ENCODE data around the gene SPART.
A peak's percentile ranks its signal among the peaks of the same experiment; 100 is the strongest.
"Not testable (repeated sequence)": the region's sequence is repeated elsewhere in the genome, so short reads cannot be mapped to it uniquely, and the experiment has no call there.

The SPART gene

GRCh38 chr13:36310417-36311108 lies 35.6 kb downstream of the SPART start:
- no peak for DNase-seq

DNA sequence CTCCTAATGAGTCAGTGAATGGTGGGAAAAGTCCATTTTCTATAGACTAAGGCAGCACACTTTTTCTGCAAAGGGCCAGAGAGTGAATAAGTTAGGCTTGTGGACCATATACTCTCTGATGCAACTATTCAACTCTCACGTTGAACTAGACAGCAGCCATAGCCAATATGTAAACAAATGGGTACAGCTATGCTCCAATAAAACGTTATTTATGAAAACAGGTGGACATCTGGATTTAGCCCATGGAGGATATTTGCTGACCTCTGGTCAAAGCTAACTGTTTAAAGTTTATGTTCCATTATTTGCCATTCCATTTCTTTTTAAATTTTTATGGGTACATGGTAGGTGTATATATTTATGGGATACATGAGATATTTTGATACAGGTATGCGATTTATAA lies 43.9 kb downstream of the SPART start:
- DNase-seq: no peak

- DNase-seq: not testable (repeated sequence)
Measured at GRCh38 chr13:36299469-36299868, 46.7 kb downstream of the SPART start.

- DNase-seq: no peak
Measured at GRCh38 chr13:36298535-36299068, 47.6 kb downstream of the SPART start.

- DNase-seq: peak; percentile 42
Measured at GRCh38 chr13:36297366-36298338, 48.5 kb downstream of the SPART start, which contains the start of gene CCDC169. TSS of gene CCDC169 (minus strand) at chr13:36297814. CDS start at chr13:36297719, 95 bp downstream.

DNA sequence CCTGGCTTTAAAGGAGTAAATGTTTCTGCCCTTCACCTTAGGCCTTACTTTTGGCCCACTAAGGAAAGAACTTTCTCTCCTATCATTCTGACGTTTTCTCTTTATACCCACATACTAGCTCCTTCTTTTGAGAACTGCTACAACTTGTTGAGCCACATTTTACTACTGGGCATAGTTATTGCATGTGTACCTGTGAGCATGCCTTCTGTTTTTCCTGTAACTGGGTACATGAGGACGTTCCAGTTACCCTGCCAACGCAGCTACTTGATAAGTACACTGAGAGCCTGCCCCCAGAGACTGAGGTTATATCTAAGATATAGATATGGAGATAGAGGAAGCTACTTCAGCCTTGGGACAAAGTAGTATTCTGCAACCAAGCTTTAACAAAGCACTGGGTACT lies 52.1 kb downstream of the SPART start:
- DNase-seq: no peak

DNA sequence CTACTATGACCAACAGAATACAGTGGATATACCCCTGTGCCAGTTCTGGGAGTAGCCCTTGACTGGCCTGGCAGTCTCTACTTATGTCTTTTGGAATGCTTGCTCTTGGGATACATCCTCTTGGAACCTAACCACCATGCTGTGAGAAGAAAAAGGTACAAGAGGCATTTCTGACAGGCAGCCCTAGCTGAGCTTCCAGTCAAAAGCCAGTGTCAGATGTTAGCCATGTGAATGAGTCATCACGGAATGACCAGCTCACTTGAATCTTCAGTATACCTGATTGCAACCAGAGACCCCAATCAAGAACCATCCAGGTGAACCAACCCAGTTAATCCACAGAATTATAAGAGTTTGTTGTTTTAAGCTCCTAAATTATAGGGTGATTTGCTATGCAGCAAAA lies 52.7 kb downstream of the SPART start:
- no peak for DNase-seq

GRCh38 chr13:36288794-36289391 lies 57.3 kb downstream of the SPART start:
- DNase-seq: peak in 1 of 2 experiments; percentile 0

DNA sequence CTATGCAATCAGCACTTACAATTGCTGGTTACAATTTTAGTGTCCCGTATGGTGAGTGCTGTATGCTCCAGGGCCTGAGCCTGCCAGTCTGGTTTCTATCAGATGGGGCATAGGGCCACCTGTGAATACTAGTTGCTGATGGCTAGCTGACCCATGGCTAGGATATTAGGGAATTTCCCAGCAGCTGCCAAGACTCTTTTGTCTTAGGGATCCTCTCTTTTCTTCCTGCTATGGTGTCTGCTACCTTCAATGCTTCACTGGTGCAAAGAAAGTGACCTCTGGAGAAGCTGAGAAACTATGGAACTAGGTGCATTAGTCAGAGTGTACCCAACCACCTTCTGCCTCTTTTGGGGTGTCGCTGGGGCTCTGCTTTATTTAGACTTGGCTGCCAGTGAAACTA lies 60.2 kb downstream of the SPART start:
- no peak for DNase-seq

DNA sequence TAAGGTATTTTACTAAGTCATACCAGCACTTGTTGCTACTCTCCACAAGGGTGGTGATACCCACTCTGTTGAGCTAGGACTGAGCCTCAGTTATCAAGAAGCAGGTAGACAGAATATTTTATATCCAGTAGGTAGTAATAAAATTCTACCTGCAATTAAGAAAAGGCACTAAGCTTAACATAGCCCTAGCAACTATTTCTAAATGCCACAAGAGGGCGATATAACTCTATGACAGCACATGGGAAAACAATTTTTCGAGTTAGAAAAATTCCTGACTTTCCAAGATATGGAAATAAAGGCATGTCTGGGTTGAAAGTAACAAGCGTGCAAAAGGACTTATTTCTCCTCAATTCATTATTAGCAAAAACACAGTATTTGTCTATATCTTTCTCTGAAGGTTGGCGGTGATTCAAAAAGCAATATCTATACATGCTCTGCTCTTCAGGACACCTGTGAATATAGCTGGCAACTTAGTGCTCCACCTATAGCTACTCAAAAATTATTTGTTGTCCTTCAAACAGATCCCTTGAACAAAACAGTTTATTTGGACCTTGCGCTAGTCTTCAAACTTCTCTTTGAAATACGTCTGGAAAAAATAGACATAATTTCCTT lies 63.3 kb downstream of the SPART start:
- peak; percentile 7 to 18 for DNase-seq

GRCh38 chr13:36275190-36276002 lies 70.8 kb downstream of the SPART start:
- peak; percentile 47 to 62 for DNase-seq

DNA sequence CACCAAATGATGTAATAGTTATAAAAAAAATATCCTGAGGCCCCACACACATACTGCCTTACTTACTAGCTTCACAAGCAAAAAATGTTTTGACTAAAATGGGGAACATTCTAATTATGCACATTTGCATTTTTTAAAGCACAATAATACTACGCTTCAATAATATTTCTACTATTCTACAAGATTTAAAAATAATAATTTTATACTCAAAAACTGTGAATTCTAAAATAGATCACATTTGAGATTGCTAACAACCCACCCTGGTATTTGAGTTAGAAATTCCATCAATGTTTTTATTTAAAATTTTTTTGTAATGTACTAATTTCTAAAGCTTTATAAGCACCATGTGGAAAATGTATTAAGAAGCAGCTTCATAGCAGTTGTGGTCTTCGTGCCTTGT lies 72.8 kb downstream of the SPART start:
- no peak for DNase-seq

DNA sequence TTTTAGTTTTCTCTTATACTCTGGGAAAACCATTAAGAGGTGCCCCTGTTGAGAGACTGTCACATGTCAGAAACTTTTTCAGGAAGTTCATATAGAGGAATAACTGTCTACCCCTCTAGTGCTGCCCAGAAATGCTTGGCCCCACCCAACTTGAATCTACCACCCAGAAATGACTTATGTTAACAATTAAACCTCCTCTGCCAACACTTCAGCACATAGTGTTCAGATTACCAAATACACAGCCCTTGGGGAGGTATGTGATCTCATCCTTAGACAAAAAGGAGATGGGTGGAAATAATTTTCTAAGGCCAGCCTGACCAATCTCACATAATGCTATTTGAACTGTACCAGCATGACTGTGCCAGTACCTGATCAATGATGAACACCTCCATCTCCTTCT lies 84.2 kb downstream of the SPART start:
- DNase-seq: no peak

- DNase-seq: no peak
Measured at GRCh38 chr13:36261011-36261410, 85.2 kb downstream of the SPART start.

DNA sequence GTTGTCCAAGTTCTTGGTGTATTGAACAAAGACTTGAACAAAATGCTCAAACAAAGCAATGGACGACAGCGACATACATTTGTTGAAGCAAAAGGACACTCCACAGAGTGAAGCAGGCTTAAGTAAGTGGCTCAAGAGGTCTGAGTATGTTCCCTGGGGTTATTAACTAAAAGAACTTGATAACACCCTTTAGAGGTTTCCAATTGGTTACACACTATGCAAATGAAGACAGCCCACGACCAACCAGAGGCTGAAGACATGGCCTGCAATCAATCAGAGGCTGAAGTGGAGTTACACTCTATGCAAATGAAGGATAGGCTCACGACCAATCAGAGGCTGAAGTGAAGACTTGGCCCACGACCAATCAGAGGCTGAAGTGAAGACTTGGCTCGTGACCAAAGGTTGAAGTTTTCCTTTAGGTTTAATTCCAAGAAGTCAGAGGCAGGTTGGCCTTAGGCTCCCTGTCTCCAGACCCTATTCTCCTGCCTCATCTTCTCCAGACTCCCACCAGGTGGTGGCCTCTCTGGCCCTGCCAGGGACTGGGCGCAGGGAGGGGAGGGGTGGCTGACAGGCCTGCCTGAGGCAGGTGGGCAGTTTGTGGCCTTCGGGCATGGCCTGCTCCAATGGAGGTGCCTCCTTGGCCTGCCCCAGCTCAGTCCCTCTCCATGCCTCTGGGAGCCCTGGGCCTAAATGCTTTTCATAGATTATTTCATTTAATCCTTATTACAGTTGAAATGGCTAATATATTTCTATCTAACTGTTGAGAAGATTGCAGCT lies 86.6 kb downstream of the SPART start:
- no peak for DNase-seq

GRCh38 chr13:36258831-36259230 lies 87.4 kb downstream of the SPART start:
- DNase-seq: no peak

Data from Kasumi-1 (cell line).